ENCODE measurements around the gene PPP1R14B.

- no peak for TF ChIP-seq POLR2A (IDR thresholded peaks at IDR 0.05)
- TF ChIP-seq CTCF (IDR thresholded peaks at IDR 0.05) = no peak
These were observed 1.2 kb upstream of the PPP1R14B start for GRCh38 chr11:64247729-64248531.
